ENCODE results near the gene C16orf87.

C16orf87 gene

DNA sequence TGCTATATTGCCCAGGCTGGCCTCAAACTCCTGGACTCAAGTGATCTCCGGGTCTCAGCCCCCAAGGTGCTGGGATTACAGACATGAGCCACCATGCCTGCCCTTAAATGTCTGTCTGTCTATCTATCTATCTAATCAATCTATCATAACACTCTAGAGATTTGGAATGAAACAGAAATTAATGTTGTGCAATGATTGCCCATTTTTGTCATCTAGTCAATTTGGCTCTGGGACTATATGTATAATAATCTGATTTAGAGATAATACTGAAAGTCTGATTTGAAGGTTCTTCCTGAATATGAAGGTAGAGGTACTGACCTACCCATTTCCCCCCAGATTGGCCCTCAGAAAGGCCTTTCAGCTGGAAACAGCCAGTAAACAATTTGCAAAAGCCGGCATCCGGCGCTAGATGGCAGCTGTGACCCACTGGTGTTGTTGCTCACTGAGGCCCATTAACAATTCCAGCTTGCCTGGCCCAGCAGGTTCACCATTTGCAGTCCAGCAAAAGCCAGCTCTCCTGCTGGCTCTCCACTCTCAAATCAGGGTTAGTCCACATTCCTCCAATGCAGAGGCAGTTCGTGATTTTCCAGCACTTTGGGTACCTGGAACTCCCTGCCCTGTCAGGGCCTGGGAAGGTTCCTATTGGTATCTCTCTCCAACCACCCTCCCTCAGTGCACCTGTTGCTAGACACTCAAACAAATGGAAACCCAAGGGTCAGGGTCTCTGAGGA, 22.9 kb upstream of the C16orf87 start:
- peak; percentile 79 for DNase-seq (ENCODE audit: extremely low spot score)
- ChIA-PET CTCF (interaction anchor here (0.6 to 2.7 kb wide), 19 partner anchors 8 to 1312 kb away, joined by 3 to 28 read pairs (median 4); partner anchors contain the start of gene GPT2), POLR2A (interaction anchor here (0.9 to 1.6 kb wide), 3 partner anchors 30 to 56 kb away, joined by 3 to 6 read pairs (median 4); partner anchors contain the start of gene GPT2)

GRCh38 chr16:46852130-46852529, 21.1 kb upstream of the C16orf87 start:
- no peak for TF ChIP-seq LEF1 (IDR thresholded peaks at IDR 0.05; ENCODE audit: borderline replicate concordance)
- TF ChIP-seq FOXM1 (IDR thresholded peaks at IDR 0.05; ENCODE audit: borderline replicate concordance) = no peak
- TF ChIP-seq L3MBTL2 (conservative IDR thresholded peaks at IDR 0.05) = no peak
- TF ChIP-seq ELF4 (IDR thresholded peaks at IDR 0.05) = no peak
- no peak for TF ChIP-seq CTBP1 (IDR thresholded peaks at IDR 0.05; ENCODE audit: borderline replicate concordance)
- no peak for TF ChIP-seq FOXK2 (IDR thresholded peaks at IDR 0.05)
- TF ChIP-seq ZNF384 (IDR thresholded peaks at IDR 0.05) = no peak
- no peak for TF ChIP-seq TARDBP (IDR thresholded peaks at IDR 0.05)
- POLR2A ChIA-PET = no interaction called here
- DNase-seq (ENCODE audit: extremely low spot score) = no peak
- CTCF ChIA-PET = interaction anchor here (0.6 to 2.7 kb wide), 3 partner anchors 10 to 57 kb away, joined by 3 to 28 read pairs (median 4); no protein-coding TSS in a partner anchor

More for the DNA sequence above, 22.9 kb upstream of the C16orf87 start:
- TF ChIP-seq CTBP1 (IDR thresholded peaks at IDR 0.05; ENCODE audit: borderline replicate concordance) (no peak), LEF1 (IDR thresholded peaks at IDR 0.05; ENCODE audit: borderline replicate concordance) (no peak), HDGF (IDR thresholded peaks at IDR 0.05; ENCODE audit: borderline replicate concordance) (no peak), FOXK2 (IDR thresholded peaks at IDR 0.05) (no peak), FOXA1 (IDR thresholded peaks at IDR 0.05) (no peak), ARNT (IDR thresholded peaks at IDR 0.05) (no peak), L3MBTL2 (conservative IDR thresholded peaks at IDR 0.05) (no peak), NFRKB (IDR thresholded peaks at IDR 0.05) (no peak), TARDBP (IDR thresholded peaks at IDR 0.05) (no peak), ELF4 (IDR thresholded peaks at IDR 0.05) (no peak), BHLHE40 (IDR thresholded peaks at IDR 0.05; ENCODE audit: borderline replicate concordance) (no peak), SUZ12 (IDR thresholded peaks at IDR 0.05) (no peak)
- TF ChIP-seq, protein P1, sequence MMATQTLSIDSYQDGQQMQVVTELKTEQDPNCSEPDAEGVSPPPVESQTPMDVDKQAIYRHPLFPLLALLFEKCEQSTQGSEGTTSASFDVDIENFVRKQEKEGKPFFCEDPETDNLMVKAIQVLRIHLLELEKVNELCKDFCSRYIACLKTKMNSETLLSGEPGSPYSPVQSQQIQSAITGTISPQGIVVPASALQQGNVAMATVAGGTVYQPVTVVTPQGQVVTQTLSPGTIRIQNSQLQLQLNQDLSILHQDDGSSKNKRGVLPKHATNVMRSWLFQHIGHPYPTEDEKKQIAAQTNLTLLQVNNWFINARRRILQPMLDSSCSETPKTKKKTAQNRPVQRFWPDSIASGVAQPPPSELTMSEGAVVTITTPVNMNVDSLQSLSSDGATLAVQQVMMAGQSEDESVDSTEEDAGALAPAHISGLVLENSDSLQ (IDR thresholded peaks at IDR 0.05) = no peak

DNA sequence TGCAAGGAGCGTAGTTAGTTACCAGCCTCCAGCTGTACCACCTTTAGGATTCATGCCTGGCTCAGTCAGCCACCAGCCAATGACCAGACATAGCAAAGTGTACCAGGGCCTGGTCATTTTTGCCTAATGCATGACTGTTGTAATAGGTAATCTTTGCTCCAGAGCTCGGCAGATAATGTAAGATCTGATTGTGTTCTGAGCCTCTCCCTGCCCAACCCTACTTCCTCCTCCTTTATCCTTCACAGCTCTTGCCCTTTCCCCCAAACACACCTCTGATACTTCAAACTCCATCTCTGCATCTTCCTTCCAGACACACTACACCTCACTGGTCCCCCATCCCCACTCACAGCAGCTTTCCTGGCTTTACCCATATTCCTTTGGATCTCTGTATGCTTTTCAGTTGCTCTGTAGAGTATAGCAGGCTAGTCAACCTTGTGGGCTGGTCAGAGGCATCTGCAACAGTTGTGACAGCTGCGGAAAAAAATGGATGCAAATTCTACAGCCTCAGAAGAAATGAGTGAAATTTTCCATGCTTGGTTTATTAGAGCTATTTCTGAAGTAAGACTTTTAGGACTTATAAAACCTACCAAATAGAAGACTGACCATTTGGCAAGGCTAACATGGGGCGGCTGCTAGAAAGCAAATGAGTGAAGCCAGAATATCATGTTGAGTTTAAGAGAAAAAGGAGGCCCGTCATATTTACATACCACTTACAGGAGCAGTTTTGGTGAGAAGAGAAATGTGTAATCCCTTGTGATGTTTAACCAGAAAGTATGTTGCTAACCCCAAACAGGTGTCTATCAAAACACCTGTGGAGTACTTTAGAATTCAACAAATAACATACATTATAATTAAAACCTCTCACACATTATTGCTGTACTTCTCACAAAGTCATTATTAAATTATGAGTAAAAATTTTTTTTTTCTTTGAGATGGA, 19.9 kb upstream of the C16orf87 start:
- TF ChIP-seq, protein P1 (IDR thresholded peaks at IDR 0.05) = no peak
- TF ChIP-seq FOXK2 (IDR thresholded peaks at IDR 0.05) (no peak), L3MBTL2 (conservative IDR thresholded peaks at IDR 0.05) (no peak), TARDBP (IDR thresholded peaks at IDR 0.05) (no peak), NFRKB (IDR thresholded peaks at IDR 0.05) (no peak), CTBP1 (IDR thresholded peaks at IDR 0.05; ENCODE audit: borderline replicate concordance) (no peak), ELF4 (IDR thresholded peaks at IDR 0.05) (no peak)
- DNase-seq (ENCODE audit: extremely low spot score) = no peak
- ChIA-PET POLR2A (interaction anchor here (0.6 kb wide), 1 partner anchor 33 kb away, joined by 3 read pairs; the partner anchor contains the start of gene GPT2), CTCF (interaction anchor here (1.4 kb wide), 1 partner anchor 57 kb away, joined by 3 read pairs; no protein-coding TSS in a partner anchor)

DNA sequence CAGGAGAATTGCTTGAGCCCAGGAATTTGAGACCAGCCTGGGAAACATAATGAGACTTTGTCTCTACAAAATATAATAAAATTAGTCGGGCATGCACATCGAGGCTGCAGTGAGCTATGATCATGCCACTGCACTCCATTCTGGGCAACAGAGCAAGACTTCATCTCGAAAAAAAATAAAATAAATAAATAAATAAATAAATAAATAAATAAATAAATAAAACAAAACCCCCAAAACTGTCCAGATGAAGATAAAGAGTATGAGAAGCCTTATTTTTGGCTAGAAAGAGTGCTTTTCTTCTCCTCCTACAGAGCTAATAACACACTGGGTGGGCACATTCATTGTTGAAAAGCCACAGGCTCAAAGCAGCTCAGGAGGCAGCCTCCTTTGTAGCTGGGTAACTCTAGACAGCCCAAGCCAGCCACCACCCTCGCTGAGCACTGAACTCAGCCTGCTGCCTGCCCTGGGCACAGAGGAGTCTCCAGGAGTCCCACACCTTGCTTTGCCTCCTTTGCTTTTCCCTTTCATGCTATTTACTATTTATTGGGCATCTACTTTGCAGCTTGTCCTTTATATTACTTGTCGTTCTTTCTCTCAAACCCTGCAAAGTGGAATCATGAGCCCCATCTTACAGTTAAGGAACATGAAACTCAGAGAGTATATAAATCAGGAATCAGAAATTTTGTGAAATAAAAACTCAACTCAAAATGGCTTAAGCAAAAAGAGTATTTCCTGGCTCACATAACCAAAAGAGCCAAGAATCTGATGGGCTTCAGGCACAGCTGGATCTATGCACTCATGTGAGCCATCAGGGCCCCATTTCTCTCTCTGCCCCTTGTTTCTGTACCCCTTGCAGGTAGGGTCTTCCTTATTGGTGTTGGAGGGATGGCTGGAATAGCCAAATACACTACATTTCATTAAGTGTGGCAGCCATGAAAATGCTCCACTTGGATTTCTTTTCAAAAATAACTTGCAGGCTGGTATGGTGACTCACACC, 18.1 kb upstream of the C16orf87 start:
- POLR2A ChIA-PET = no interaction called here
- CTCF ChIA-PET = no interaction called here
- DNase-seq (ENCODE audit: extremely low spot score) = no peak
- TF ChIP-seq SUZ12 (IDR thresholded peaks at IDR 0.05) = no peak
- no peak for TF ChIP-seq TARDBP (IDR thresholded peaks at IDR 0.05)

DNA sequence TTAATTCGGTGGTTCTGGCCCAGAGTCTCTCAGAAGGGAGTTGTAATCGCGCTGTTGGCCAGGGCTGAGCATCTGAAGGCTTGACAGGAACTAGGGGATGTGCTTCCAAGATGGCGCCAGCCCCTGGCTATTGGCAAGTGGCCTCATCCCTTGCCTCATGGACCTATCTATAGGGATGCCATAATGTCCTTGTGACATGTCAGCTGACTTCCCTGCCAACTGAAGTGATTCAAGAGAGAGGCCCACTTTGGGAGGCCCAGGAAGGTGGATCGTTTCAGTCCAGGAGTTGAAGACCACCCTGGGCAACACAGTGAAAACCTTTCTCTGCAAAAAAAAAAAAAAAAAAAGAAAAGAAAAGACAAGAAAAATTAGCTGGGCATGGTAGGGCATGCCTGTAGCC, 15.0 kb upstream of the C16orf87 start:
- ChIA-PET POLR2A (no interaction called here), CTCF (interaction anchor here (0.6 to 0.8 kb wide), 3 partner anchors 9 to 1267 kb away, joined by 4 to 5 read pairs (median 4); no protein-coding TSS in a partner anchor)
- DNase-seq (ENCODE audit: extremely low spot score) = no peak
- TF ChIP-seq BHLHE40 (IDR thresholded peaks at IDR 0.05; ENCODE audit: borderline replicate concordance) (no peak), NFRKB (IDR thresholded peaks at IDR 0.05) (no peak), FOXM1 (IDR thresholded peaks at IDR 0.05; ENCODE audit: borderline replicate concordance) (no peak), ELF4 (IDR thresholded peaks at IDR 0.05) (no peak), HDGF (IDR thresholded peaks at IDR 0.05; ENCODE audit: borderline replicate concordance) (no peak), FOXK2 (IDR thresholded peaks at IDR 0.05) (no peak), L3MBTL2 (conservative IDR thresholded peaks at IDR 0.05) (no peak), CTBP1 (IDR thresholded peaks at IDR 0.05; ENCODE audit: borderline replicate concordance) (no peak)
- TF ChIP-seq, protein P1 (IDR thresholded peaks at IDR 0.05) = no peak
